WTC11 (cell line): ENCODE results near the gene AGXT. TPM values are rescaled to one million over a fixed set of nuclear protein-coding genes. Genes with fewer than 3 reads are reported as not detected.

ENCODE experiments used
- ATAC-seq: fragments of 200-7000 bp; cut with Tn5 transposase; 2 replicates; pipeline ENCODE4 v1.10.0; 2021; ENCODE audit warnings: mild to moderate bottlenecking, moderate library complexity
- CTCF ChIA-PET: fragments of 300-600 bp; sonication (Branson Sonifier 250); formaldehyde crosslinking; loops from one replicate; lab custom pipeline; 2021; ENCODE audit warnings: antibody characterized with exemption; lab: Charles Lee
- POLR2A ChIA-PET: fragments of 350-600 bp; sonication (Branson Sonifier 250); formaldehyde crosslinking; loops from one replicate; lab custom pipeline; 2021; ENCODE audit warnings: antibody characterized with exemption; lab: Charles Lee
- DNase-seq: peaks from one replicate; pipeline ENCODE4 v3.0.0; 2021; ENCODE audit warnings: low spot score
- H3K27ac Mint-ChIP-seq: 2 replicates; pipeline ENCODE4 v1.8.0; 2021; ENCODE audit warnings: mixed read lengths
- H3K27me3 Mint-ChIP-seq: 2 replicates; pipeline ENCODE4 v1.8.0; 2021; ENCODE audit warnings: low read depth, mild to moderate bottlenecking, moderate library complexity, mixed read lengths
- H3K36me3 Mint-ChIP-seq: 2 replicates; pipeline ENCODE4 v1.8.0; 2021; ENCODE audit warnings: mixed read lengths
- H3K4me1 Mint-ChIP-seq: 2 replicates; pipeline ENCODE4 v1.8.0; 2022; ENCODE audit warnings: mixed read lengths
- H3K4me3 Mint-ChIP-seq: 2 replicates; pipeline ENCODE4 v1.8.0; 2021; ENCODE audit warnings: mild to moderate bottlenecking, moderate library complexity, mixed read lengths
- H3K9me3 Mint-ChIP-seq: 2 replicates; pipeline ENCODE4 v1.8.0; 2021; ENCODE audit warnings: mixed read lengths
- ARID4B ChIP-seq: sonication (generic); formaldehyde crosslinking; IDR thresholded peaks from 2 replicates; pipeline ENCODE4 v1.8.0; 2023; ENCODE audit warnings: missing genetic modification reagents, mild to moderate bottlenecking, borderline replicate concordance
- ATF6 ChIP-seq: sonication (generic); formaldehyde crosslinking; IDR thresholded peaks from 2 replicates; pipeline ENCODE4 v1.8.1; 2023; ENCODE audit warnings: mild to moderate bottlenecking, missing genetic modification reagents
- E2F5 ChIP-seq: sonication (generic); formaldehyde crosslinking; IDR thresholded peaks from 2 replicates; pipeline ENCODE4 v1.8.1; 2022; ENCODE audit warnings: mild to moderate bottlenecking, moderate library complexity, missing genetic modification reagents
- EMX1 ChIP-seq: fragments of 250-450 bp; sonication (Bioruptor Pico); IDR thresholded peaks from 2 replicates; pipeline ENCODE4 v1.8.0; 2021; ENCODE audit warnings: mild to moderate bottlenecking
- FOXJ3 ChIP-seq: sonication (generic); formaldehyde crosslinking; IDR thresholded peaks from 2 replicates; pipeline ENCODE4 v1.9.0; 2021; ENCODE audit warnings: missing genetic modification reagents, mild to moderate bottlenecking, borderline replicate concordance
- HMGXB4 ChIP-seq: sonication (generic); formaldehyde crosslinking; IDR thresholded peaks from 2 replicates; pipeline ENCODE4 v1.8.1; 2023; ENCODE audit warnings: mild to moderate bottlenecking, moderate library complexity, missing genetic modification reagents
- IRF2 ChIP-seq: sonication (generic); formaldehyde crosslinking; IDR thresholded peaks from 2 replicates; pipeline ENCODE4 v1.8.0; 2022; ENCODE audit warnings: low read depth, missing genetic modification reagents, borderline replicate concordance
- JAZF1 ChIP-seq: fragments of 250-450 bp; sonication (Bioruptor Pico); IDR thresholded peaks from 2 replicates; pipeline ENCODE4 v1.9.0; 2021; ENCODE audit warnings: moderate library complexity, mild to moderate bottlenecking, inconsistent platforms
- MXD4 ChIP-seq: fragments of 250-450 bp; sonication (Bioruptor Pico); IDR thresholded peaks from 2 replicates; pipeline ENCODE4 v1.8.0; 2021; ENCODE audit warnings: mild to moderate bottlenecking, moderate library complexity, borderline replicate concordance
- NFATC4 ChIP-seq: fragments of 250-450 bp; sonication (Bioruptor Pico); IDR thresholded peaks from 2 replicates; pipeline ENCODE4 v1.9.0; 2021; ENCODE audit warnings: mild to moderate bottlenecking
- NR3C1 ChIP-seq: sonication (generic); formaldehyde crosslinking; conservative IDR thresholded peaks from 2 replicates; pipeline ENCODE4 v1.8.1; 2023; ENCODE audit warnings: low read depth, mild to moderate bottlenecking, missing genetic modification reagents
- PRRX2 ChIP-seq: fragments of 250-450 bp; sonication (Bioruptor Pico); IDR thresholded peaks from 2 replicates; pipeline ENCODE4 v1.8.0; 2021; ENCODE audit warnings: mild to moderate bottlenecking
- SMAD4 ChIP-seq: sonication (generic); formaldehyde crosslinking; IDR thresholded peaks from 2 replicates; pipeline ENCODE4 v1.8.0; 2022; ENCODE audit warnings: mild to moderate bottlenecking, missing genetic modification reagents
- SP1 ChIP-seq: sonication (generic); formaldehyde crosslinking; conservative IDR thresholded peaks from 2 replicates; pipeline ENCODE4 v1.8.1; 2022; ENCODE audit warnings: missing genetic modification reagents
- ZNF138 ChIP-seq: sonication (generic); formaldehyde crosslinking; conservative IDR thresholded peaks from 2 replicates; pipeline ENCODE4 v1.8.1; 2022; ENCODE audit warnings: mild to moderate bottlenecking, moderate library complexity, missing genetic modification reagents
- ZNF317 ChIP-seq: sonication (generic); formaldehyde crosslinking; IDR thresholded peaks from 2 replicates; pipeline ENCODE4 v1.8.1; 2023; ENCODE audit warnings: low read depth, mild to moderate bottlenecking, moderate library complexity, missing genetic modification reagents, borderline replicate concordance
- ZNF512 ChIP-seq: sonication (generic); formaldehyde crosslinking; IDR thresholded peaks from 2 replicates; pipeline ENCODE4 v1.8.1; 2022; ENCODE audit warnings: missing genetic modification reagents, borderline replicate concordance
- total RNA-seq: library from RNA; stranded (reverse); gene quantifications from 3 replicates; pipeline ENCODE4 v1.2.3, GENCODE V29; 2021

Gene AGXT
- total RNA-seq, 1 experiment from 2014 or later: 0.24 TPM

GRCh38 chr2:240831594-240832204, 36.9 kb upstream of the AGXT start:
- ChIA-PET CTCF (interaction anchor here (0.6 to 1.7 kb wide), 4 partner anchors 9 to 266 kb away, joined by 3 to 9 read pairs (median 4); partner anchors contain the start of gene KIF1A), POLR2A (no interaction called here)
- no peak for TF ChIP-seq ATF6
- TF ChIP-seq ZNF138 (CRISPR knock-in tag): 0 out of 2 replicates have a peak, but pooled peaks have one; percentile 48
- Mint-ChIP-seq H3K27ac (no peak overlapping the region), H3K4me1 (no peaks in the 10 kb centered on the region), H3K4me3 (peak overlapping the region; percentile 86), H3K27me3 (peaks cover 48% of the 10 kb centered on the region), H3K9me3 (no peaks in the 10 kb centered on the region), H3K36me3 (no peaks in the 10 kb centered on the region)
- DNase-seq (peak; percentile 56), ATAC-seq (peak; percentile 54)

- ChIA-PET CTCF (interaction anchor here (0.7 to 1.7 kb wide), 5 partner anchors 8 to 19 kb away, joined by 3 to 9 read pairs (median 4); partner anchors contain the start of gene KIF1A), POLR2A (no interaction called here)
- peak; percentile 90 for ATAC-seq
- Mint-ChIP-seq H3K4me3 (peak overlapping the region; percentile 86), H3K4me1 (no peaks in the 10 kb centered on the region), H3K9me3 (no peaks in the 10 kb centered on the region), H3K27ac (no peak overlapping the region), H3K27me3 (peaks cover 43% of the 10 kb centered on the region), H3K36me3 (no peaks in the 10 kb centered on the region)
- DNase-seq: peak; percentile 99
- TF ChIP-seq SP1 (CRISPR knock-in tag) (peak; percentile 85), NR3C1 (CRISPR knock-in tag) (no peak), E2F5 (CRISPR knock-in tag) (peak; percentile 73; the same call in 1 of the 2 replicates)
Observed at GRCh38 chr2:240832205-240832727, 36.4 kb upstream of the AGXT start.

- CTCF ChIA-PET: interaction anchor here (0.7 to 1.7 kb wide), 3 partner anchors 8 to 13 kb away, joined by 3 to 9 read pairs (median 4); partner anchors contain the start of gene KIF1A
- TF ChIP-seq ARID4B: no peak
- TF ChIP-seq ZNF512: no peak
- TF ChIP-seq PRRX2 (CRISPR knock-in tag): no peak
- TF ChIP-seq MXD4 (CRISPR knock-in tag): no peak
- TF ChIP-seq ZNF317 (CRISPR knock-in tag): no peak
- no peak for TF ChIP-seq EMX1 (CRISPR knock-in tag)
- no peak for TF ChIP-seq JAZF1 (CRISPR knock-in tag)
- no peak for TF ChIP-seq SMAD4
- TF ChIP-seq NFATC4: no peak
- TF ChIP-seq FOXJ3 (CRISPR knock-in tag): no peak
- TF ChIP-seq HMGXB4 (CRISPR knock-in tag): no peak
- no peak for TF ChIP-seq IRF2
Observed at GRCh38 chr2:240832921-240833494, 35.6 kb upstream of the AGXT start.

More at GRCh38 chr2:240832921-240833494, 35.6 kb upstream of the AGXT start:
- no peak for DNase-seq
- no peak overlapping the region for H3K4me3 Mint-ChIP-seq
- no peak overlapping the region for H3K27ac Mint-ChIP-seq
- no peaks in the 10 kb centered on the region for H3K36me3 Mint-ChIP-seq
- H3K27me3 Mint-ChIP-seq: peaks cover 38% of the 10 kb centered on the region
- no peaks in the 10 kb centered on the region for H3K4me1 Mint-ChIP-seq
- ATAC-seq: no peak
- POLR2A ChIA-PET: no interaction called here
- H3K9me3 Mint-ChIP-seq: no peaks in the 10 kb centered on the region
